GM23338 (cell line): ENCODE measurements around the gene TXNDC17. TPM values are rescaled to one million over a fixed set of nuclear protein-coding genes. Genes with fewer than 3 reads are reported as not detected.

ENCODE experiments used
- ATAC-seq: fragments of 200-7000 bp; cut with Tn5 transposase; 3 replicates; pipeline ENCODE4 v1.9.1; 2020
- DNase-seq: peaks from one replicate; pipeline ENCODE4 v3.0.0-alpha.2; 2015; ENCODE audit warnings: low spot score
- H2AFZ ChIP-seq: fragments of 200-600 bp; sonication (generic); 2 replicates; pipeline ENCODE4 v1.8.0; 2016; ENCODE audit warnings: antibody characterized with exemption, mild to moderate bottlenecking, moderate library complexity
- H3F3A ChIP-seq: fragments of 200-600 bp; sonication (generic); replicated peaks from 2 replicates; pipeline ENCODE4 v1.8.0; 2017; ENCODE audit warnings: antibody characterized with exemption, mixed run types, low read depth
- H3K27ac ChIP-seq: fragments of 200-600 bp; sonication (generic); 2 replicates; pipeline ENCODE4 v1.6.1; 2016; ENCODE audit warnings: low read depth
- H3K27me3 ChIP-seq: fragments of 200-600 bp; sonication (generic); 2 replicates; pipeline ENCODE4 v1.8.0; 2016; ENCODE audit warnings: mild to moderate bottlenecking, mixed run types, moderate library complexity; ENCODE audit not compliant: insufficient read depth
- H3K36me3 ChIP-seq: fragments of 200-600 bp; sonication (generic); 2 replicates; pipeline ENCODE4 v1.8.0; 2016; ENCODE audit warnings: mild to moderate bottlenecking; ENCODE audit not compliant: insufficient read depth
- H3K4me1 ChIP-seq: fragments of 200-600 bp; sonication (generic); 2 replicates; pipeline ENCODE4 v1.8.0; 2016; ENCODE audit warnings: mild to moderate bottlenecking, moderate library complexity; ENCODE audit not compliant: insufficient read depth
- H3K4me2 ChIP-seq: fragments of 200-600 bp; sonication (generic); 2 replicates; pipeline ENCODE4 v1.7.1; 2017; ENCODE audit warnings: mixed run types
- H3K4me3 ChIP-seq: fragments of 200-600 bp; sonication (generic); 2 replicates; pipeline ENCODE4 v1.6.1; 2016; ENCODE audit warnings: mixed run types
- H3K79me2 ChIP-seq: fragments of 200-600 bp; sonication (generic); replicated peaks from 2 replicates; pipeline ENCODE4 v1.8.0; 2017; ENCODE audit warnings: mild to moderate bottlenecking; ENCODE audit not compliant: insufficient read depth
- H3K9me2 ChIP-seq: fragments of 200-600 bp; sonication (generic); 2 replicates; pipeline ENCODE4 v1.8.0; 2017; ENCODE audit not compliant: insufficient read depth
- H4K20me1 ChIP-seq: fragments of 200-600 bp; sonication (generic); replicated peaks from 2 replicates; pipeline ENCODE4 v1.8.0; 2017; ENCODE audit warnings: mild to moderate bottlenecking; ENCODE audit not compliant: insufficient read depth
- H3K27ac Mint-ChIP-seq: 2 replicates; pipeline ENCODE4 v1.8.0; 2020; ENCODE audit warnings: inconsistent platforms, mild to moderate bottlenecking, moderate library complexity, mixed read lengths
- H3K27me3 Mint-ChIP-seq: 3 replicates; pipeline ENCODE4 v1.8.0; 2022; ENCODE audit warnings: low read depth, mild to moderate bottlenecking, moderate library complexity, mixed read lengths, inconsistent platforms; ENCODE audit not compliant: insufficient read depth, poor library complexity
- H3K36me3 Mint-ChIP-seq: 3 replicates; pipeline ENCODE4 v1.8.0; 2021; ENCODE audit warnings: low read depth, mild to moderate bottlenecking, inconsistent platforms, moderate library complexity, mixed read lengths
- H3K4me1 Mint-ChIP-seq: 3 replicates; pipeline ENCODE4 v1.8.0; 2020; ENCODE audit warnings: mild to moderate bottlenecking, inconsistent platforms, mixed read lengths
- H3K4me3 Mint-ChIP-seq: 3 replicates; pipeline ENCODE4 v1.8.0; 2021; ENCODE audit warnings: moderate library complexity, mild to moderate bottlenecking, inconsistent platforms, mixed read lengths
- H3K9me3 Mint-ChIP-seq: 3 replicates; pipeline ENCODE4 v1.8.0; 2020; ENCODE audit warnings: moderate library complexity, mild to moderate bottlenecking, inconsistent platforms, mixed read lengths
- CREB1 ChIP-seq: fragments of 250-450 bp; sonication (Bioruptor Pico); IDR thresholded peaks from 2 replicates; pipeline ENCODE4 v1.5.0; 2020; ENCODE audit warnings: low read depth, mild to moderate bottlenecking, moderate library complexity
- EZH2 ChIP-seq: fragments of 200-600 bp; sonication (generic); IDR thresholded peaks from one replicate; pipeline ENCODE4 v1.8.0; 2017; ENCODE audit warnings: antibody characterized with exemption, mild to moderate bottlenecking, low read depth; ENCODE audit not compliant: unreplicated experiment
- EZH2phosphoT487 ChIP-seq: fragments of 200-600 bp; sonication (generic); IDR thresholded peaks from one replicate; pipeline ENCODE4 v1.8.1; 2018; ENCODE audit warnings: antibody characterized with exemption; ENCODE audit not compliant: unreplicated experiment
- JUNB ChIP-seq: IDR thresholded peaks from one replicate; pipeline ENCODE4 v1.6.1; 2016; ENCODE audit warnings: antibody characterized with exemption; ENCODE audit not compliant: unreplicated experiment
- NANOG ChIP-seq: IDR thresholded peaks from 2 replicates; pipeline ENCODE4 v1.6.1; 2016; ENCODE audit warnings: antibody characterized with exemption, borderline replicate concordance
- POLR2AphosphoS5 ChIP-seq: IDR thresholded peaks from 2 replicates; pipeline ENCODE4 v1.6.1; 2016; ENCODE audit warnings: antibody characterized with exemption, low read depth
- STAT1 ChIP-seq: IDR thresholded peaks from one replicate; pipeline ENCODE4 v1.6.1; 2016; ENCODE audit warnings: antibody characterized with exemption; ENCODE audit not compliant: unreplicated experiment
- ZNF114 ChIP-seq: fragments of 250-450 bp; sonication (Bioruptor Pico); IDR thresholded peaks from 2 replicates; pipeline ENCODE4 v1.5.0; 2020; ENCODE audit warnings: mild to moderate bottlenecking, moderate library complexity
- ZNF331 ChIP-seq: fragments of 250-450 bp; sonication (Bioruptor Pico); IDR thresholded peaks from 2 replicates; pipeline ENCODE4 v1.5.0; 2020; ENCODE audit warnings: low read depth, mild to moderate bottlenecking, moderate library complexity
- polyA plus RNA-seq: library from polyadenylated mRNA; unstranded; fragments of >200 nt; fragmentation: Nextera tagmentation; extraction: Ambion mirVana; gene quantifications from 2 replicates; pipeline ENCODE4 v1.2.1, GENCODE V29; 2016
- total RNA-seq: library from RNA; depleted of rRNA; stranded (reverse); fragments of >200 nt; shearing (Covaris generic); gene quantifications from 2 replicates; pipeline ENCODE4 v1.2.3, GENCODE V29; 2014
- TF ChIP-seq, protein P1 (sequence below), 2 experiments: fragments of 200-600 bp in 1 of 2; sonication (generic) in 1 of 2; conservative IDR thresholded peaks; 2 replicates each; pipeline versions ENCODE4 v1.5.1 to v1.6.1; 2016 to 2017; ENCODE audit warnings: antibody characterized with exemption in 2 of 2, low read depth in 2 of 2, mild to moderate bottlenecking in 2 of 2, moderate library complexity in 1 of 2
- TF ChIP-seq, protein P2 (sequence below): IDR thresholded peaks from 2 replicates; pipeline ENCODE4 v1.6.1; 2016; ENCODE audit warnings: antibody characterized with exemption
- TF ChIP-seq, protein P3 (sequence below): IDR thresholded peaks from one replicate; pipeline ENCODE4 v1.6.1; 2018; ENCODE audit warnings: antibody characterized with exemption; ENCODE audit not compliant: unreplicated experiment
- TF ChIP-seq, protein P4 (sequence below): fragments of 250-450 bp; sonication (Bioruptor Pico); IDR thresholded peaks from 2 replicates; pipeline ENCODE4 v1.5.0; 2020; ENCODE audit warnings: mild to moderate bottlenecking, moderate library complexity

The TXNDC17 gene
- total and polyA plus RNA-seq, 2 experiments from 2014 or later: 202 to 887 TPM

DNA sequence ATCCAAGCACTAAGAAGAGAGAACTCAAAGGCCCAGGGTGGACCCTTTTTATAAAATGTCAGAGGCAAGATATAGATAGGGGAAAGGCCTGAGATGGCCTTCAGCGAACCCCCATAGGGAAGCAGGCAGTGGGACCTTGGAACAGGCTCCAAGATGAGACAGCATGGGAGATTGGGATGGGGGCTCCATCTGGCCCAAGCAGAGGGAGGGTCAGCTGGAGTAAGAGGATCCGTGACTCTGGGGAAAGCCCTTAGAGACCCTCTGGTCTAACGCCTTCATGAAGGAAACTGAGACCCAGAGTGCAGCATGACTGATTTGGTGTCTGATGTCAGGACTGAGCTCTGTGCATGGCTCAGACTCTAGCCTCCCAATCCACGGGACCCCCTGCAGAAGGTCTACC is 41.5 kb downstream of the TXNDC17 start (continued):
- no peak for TF ChIP-seq CREB1 (CRISPR knock-in tag)

DNA sequence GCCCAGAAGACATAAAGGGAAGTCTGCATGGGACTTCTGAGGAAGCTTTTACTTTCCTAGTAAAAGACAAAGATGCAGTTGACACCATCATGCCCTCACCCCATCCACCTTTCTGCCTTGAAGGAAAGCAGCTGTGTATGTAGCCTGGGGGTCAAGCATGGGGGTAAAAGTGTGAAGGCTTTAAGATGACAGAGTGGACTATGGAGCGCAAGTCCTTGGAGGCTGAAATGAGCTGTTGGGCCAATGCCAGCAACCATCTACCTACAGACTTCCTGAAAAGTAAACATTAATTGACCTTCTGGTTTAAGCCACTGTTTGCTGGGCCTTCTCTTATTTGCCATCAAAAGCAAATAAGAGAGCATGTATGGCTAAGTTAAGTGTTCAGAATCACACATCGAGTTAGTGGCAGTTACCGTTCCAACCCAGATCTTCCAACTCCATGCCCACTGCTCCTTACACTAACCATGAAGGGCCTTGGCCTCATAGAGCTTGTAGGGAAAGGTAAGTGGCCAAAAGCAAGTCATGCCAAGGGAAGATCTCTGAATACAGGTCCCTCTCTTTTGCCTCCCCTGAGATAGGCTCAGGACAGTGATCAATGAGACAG is 42.3 kb downstream of the TXNDC17 start:
- H3K9me3 Mint-ChIP-seq: no peaks in the 10 kb centered on the region; the same call in 2 of the 3 replicates
- Histone ChIP-seq H3K4me1 (no peaks in the 10 kb centered on the region), H3K36me3 (no peaks in the 10 kb centered on the region), H2AFZ (no peak overlapping the region), H3K27ac (no peak overlapping the region), H3K4me2 (no peak overlapping the region), H3K4me3 (no peak overlapping the region), H4K20me1 (no peaks in the 10 kb centered on the region), H3K27me3 (no peaks in the 10 kb centered on the region), H3F3A (no peaks in the 10 kb centered on the region), H3K79me2 (no peaks in the 10 kb centered on the region), H3K9me2 (no peaks in the 10 kb centered on the region)
- ATAC-seq (no peak), DNase-seq (no peak)
- H3K4me1 Mint-ChIP-seq: peaks cover 3% of the 10 kb centered on the region; the same call in 1 of the 3 replicates
- H3K36me3 Mint-ChIP-seq: no peaks in the 10 kb centered on the region
- no peak overlapping the region for H3K27ac Mint-ChIP-seq
- H3K4me3 Mint-ChIP-seq: no peak overlapping the region
- TF ChIP-seq ZNF331: no peak
- TF ChIP-seq JUNB: no peak
- no peak for TF ChIP-seq EZH2
- TF ChIP-seq, protein P1, sequence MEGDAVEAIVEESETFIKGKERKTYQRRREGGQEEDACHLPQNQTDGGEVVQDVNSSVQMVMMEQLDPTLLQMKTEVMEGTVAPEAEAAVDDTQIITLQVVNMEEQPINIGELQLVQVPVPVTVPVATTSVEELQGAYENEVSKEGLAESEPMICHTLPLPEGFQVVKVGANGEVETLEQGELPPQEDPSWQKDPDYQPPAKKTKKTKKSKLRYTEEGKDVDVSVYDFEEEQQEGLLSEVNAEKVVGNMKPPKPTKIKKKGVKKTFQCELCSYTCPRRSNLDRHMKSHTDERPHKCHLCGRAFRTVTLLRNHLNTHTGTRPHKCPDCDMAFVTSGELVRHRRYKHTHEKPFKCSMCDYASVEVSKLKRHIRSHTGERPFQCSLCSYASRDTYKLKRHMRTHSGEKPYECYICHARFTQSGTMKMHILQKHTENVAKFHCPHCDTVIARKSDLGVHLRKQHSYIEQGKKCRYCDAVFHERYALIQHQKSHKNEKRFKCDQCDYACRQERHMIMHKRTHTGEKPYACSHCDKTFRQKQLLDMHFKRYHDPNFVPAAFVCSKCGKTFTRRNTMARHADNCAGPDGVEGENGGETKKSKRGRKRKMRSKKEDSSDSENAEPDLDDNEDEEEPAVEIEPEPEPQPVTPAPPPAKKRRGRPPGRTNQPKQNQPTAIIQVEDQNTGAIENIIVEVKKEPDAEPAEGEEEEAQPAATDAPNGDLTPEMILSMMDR (conservative IDR thresholded peaks at IDR 0.05; ENCODE audit: low read depth in 2 of 2): no peak
- TF ChIP-seq NANOG: no peak
- TF ChIP-seq STAT1: no peak
- TF ChIP-seq POLR2AphosphoS5: no peak
- TF ChIP-seq, protein P2, sequence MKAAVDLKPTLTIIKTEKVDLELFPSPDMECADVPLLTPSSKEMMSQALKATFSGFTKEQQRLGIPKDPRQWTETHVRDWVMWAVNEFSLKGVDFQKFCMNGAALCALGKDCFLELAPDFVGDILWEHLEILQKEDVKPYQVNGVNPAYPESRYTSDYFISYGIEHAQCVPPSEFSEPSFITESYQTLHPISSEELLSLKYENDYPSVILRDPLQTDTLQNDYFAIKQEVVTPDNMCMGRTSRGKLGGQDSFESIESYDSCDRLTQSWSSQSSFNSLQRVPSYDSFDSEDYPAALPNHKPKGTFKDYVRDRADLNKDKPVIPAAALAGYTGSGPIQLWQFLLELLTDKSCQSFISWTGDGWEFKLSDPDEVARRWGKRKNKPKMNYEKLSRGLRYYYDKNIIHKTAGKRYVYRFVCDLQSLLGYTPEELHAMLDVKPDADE: no peak
- TF ChIP-seq EZH2phosphoT487: no peak
- TF ChIP-seq, protein P3, sequence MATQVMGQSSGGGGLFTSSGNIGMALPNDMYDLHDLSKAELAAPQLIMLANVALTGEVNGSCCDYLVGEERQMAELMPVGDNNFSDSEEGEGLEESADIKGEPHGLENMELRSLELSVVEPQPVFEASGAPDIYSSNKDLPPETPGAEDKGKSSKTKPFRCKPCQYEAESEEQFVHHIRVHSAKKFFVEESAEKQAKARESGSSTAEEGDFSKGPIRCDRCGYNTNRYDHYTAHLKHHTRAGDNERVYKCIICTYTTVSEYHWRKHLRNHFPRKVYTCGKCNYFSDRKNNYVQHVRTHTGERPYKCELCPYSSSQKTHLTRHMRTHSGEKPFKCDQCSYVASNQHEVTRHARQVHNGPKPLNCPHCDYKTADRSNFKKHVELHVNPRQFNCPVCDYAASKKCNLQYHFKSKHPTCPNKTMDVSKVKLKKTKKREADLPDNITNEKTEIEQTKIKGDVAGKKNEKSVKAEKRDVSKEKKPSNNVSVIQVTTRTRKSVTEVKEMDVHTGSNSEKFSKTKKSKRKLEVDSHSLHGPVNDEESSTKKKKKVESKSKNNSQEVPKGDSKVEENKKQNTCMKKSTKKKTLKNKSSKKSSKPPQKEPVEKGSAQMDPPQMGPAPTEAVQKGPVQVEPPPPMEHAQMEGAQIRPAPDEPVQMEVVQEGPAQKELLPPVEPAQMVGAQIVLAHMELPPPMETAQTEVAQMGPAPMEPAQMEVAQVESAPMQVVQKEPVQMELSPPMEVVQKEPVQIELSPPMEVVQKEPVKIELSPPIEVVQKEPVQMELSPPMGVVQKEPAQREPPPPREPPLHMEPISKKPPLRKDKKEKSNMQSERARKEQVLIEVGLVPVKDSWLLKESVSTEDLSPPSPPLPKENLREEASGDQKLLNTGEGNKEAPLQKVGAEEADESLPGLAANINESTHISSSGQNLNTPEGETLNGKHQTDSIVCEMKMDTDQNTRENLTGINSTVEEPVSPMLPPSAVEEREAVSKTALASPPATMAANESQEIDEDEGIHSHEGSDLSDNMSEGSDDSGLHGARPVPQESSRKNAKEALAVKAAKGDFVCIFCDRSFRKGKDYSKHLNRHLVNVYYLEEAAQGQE: no peak
- TF ChIP-seq ZNF114 (CRISPR knock-in tag): no peak
- TF ChIP-seq CREB1 (CRISPR knock-in tag): no peak
- TF ChIP-seq, protein P4, sequence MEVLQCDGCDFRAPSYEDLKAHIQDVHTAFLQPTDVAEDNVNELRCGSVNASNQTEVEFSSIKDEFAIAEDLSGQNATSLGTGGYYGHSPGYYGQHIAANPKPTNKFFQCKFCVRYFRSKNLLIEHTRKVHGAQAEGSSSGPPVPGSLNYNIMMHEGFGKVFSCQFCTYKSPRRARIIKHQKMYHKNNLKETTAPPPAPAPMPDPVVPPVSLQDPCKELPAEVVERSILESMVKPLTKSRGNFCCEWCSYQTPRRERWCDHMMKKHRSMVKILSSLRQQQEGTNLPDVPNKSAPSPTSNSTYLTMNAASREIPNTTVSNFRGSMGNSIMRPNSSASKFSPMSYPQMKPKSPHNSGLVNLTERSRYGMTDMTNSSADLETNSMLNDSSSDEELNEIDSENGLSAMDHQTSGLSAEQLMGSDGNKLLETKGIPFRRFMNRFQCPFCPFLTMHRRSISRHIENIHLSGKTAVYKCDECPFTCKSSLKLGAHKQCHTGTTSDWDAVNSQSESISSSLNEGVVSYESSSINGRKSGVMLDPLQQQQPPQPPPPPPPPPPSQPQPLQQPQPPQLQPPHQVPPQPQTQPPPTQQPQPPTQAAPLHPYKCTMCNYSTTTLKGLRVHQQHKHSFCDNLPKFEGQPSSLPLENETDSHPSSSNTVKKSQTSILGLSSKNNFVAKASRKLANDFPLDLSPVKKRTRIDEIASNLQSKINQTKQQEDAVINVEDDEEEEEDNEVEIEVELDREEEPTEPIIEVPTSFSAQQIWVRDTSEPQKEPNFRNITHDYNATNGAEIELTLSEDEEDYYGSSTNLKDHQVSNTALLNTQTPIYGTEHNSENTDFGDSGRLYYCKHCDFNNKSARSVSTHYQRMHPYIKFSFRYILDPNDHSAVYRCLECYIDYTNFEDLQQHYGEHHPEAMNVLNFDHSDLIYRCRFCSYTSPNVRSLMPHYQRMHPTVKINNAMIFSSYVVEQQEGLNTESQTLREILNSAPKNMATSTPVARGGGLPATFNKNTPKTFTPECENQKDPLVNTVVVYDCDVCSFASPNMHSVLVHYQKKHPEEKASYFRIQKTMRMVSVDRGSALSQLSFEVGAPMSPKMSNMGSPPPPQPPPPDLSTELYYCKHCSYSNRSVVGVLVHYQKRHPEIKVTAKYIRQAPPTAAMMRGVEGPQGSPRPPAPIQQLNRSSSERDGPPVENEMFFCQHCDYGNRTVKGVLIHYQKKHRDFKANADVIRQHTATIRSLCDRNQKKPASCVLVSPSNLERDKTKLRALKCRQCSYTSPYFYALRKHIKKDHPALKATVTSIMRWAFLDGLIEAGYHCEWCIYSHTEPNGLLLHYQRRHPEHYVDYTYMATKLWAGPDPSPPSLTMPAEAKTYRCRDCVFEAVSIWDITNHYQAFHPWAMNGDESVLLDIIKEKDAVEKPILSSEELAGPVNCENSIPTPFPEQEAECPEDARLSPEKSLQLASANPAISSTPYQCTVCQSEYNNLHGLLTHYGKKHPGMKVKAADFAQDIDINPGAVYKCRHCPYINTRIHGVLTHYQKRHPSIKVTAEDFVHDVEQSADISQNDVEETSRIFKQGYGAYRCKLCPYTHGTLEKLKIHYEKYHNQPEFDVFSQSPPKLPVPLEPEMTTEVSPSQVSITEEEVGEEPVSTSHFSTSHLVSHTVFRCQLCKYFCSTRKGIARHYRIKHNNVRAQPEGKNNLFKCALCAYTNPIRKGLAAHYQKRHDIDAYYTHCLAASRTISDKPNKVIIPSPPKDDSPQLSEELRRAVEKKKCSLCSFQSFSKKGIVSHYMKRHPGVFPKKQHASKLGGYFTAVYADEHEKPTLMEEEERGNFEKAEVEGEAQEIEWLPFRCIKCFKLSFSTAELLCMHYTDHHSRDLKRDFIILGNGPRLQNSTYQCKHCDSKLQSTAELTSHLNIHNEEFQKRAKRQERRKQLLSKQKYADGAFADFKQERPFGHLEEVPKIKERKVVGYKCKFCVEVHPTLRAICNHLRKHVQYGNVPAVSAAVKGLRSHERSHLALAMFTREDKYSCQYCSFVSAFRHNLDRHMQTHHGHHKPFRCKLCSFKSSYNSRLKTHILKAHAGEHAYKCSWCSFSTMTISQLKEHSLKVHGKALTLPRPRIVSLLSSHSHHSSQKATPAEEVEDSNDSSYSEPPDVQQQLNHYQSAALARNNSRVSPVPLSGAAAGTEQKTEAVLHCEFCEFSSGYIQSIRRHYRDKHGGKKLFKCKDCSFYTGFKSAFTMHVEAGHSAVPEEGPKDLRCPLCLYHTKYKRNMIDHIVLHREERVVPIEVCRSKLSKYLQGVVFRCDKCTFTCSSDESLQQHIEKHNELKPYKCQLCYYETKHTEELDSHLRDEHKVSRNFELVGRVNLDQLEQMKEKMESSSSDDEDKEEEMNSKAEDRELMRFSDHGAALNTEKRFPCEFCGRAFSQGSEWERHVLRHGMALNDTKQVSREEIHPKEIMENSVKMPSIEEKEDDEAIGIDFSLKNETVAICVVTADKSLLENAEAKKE (CRISPR knock-in tag): no peak
- peaks cover 2% of the 10 kb centered on the region for H3K27me3 Mint-ChIP-seq
